Measurements from ENCODE around the gene CDCA3. TPM values are rescaled to one million over a fixed set of nuclear protein-coding genes. Genes with fewer than 3 reads are reported as not detected.
"Not testable (repeated sequence)": the region's sequence is repeated elsewhere in the genome, so short reads cannot be mapped to it uniquely, and the experiment has no call there.

The CDCA3 gene
- total RNA-seq, 1 experiment from 2014 or later, result 57.1 TPM

- CTCF ChIA-PET, result interaction anchor here (0.7 to 1.0 kb wide), 3 partner anchors 14 to 571 kb away, joined by 4 to 6 read pairs (median 5); partner anchors contain the start of gene USP5
- Mint-ChIP-seq H3K36me3 (ENCODE audit: insufficient read depth, unreplicated experiment) (peaks cover 72% of the 10 kb centered on the region), H3K9me3 (ENCODE audit: low read depth, unreplicated experiment) (no peaks in the 10 kb centered on the region), H3K27me3 (ENCODE audit: unreplicated experiment) (no peaks in the 10 kb centered on the region), H3K4me3 (ENCODE audit: low read depth, unreplicated experiment) (no peak overlapping the region), H3K4me1 (ENCODE audit: low read depth, unreplicated experiment) (peaks cover 32% of the 10 kb centered on the region), H3K27ac (ENCODE audit: unreplicated experiment) (peak overlapping the region; percentile 91)
- BruUV-seq (replicated peaks), result no TSS peak
- DNase-seq, result no peak
- TF ChIP-seq CTCF (IDR thresholded peaks at IDR 0.05; ENCODE audit: unreplicated experiment), result no peak
- intact Hi-C loops (cut with micrococcal nuclease; ENCODE audit: unreplicated experiment), result loop anchor here (5.0 kb wide), 2 partner anchors 61 to 76 kb away; partner anchors contain the start of genes ATN1, C12orf57 and RNU7-1
These were observed 15.3 kb upstream of the CDCA3 start for GRCh38 chr12:6866163-6866919.

- H3K9me3 Mint-ChIP-seq (ENCODE audit: low read depth, unreplicated experiment); DNase-seq; BruUV-seq (replicated peaks); H3K4me3 Mint-ChIP-seq (ENCODE audit: low read depth, unreplicated experiment); H3K27ac Mint-ChIP-seq (ENCODE audit: unreplicated experiment); H3K27me3 Mint-ChIP-seq (ENCODE audit: unreplicated experiment): not testable (repeated sequence)
- CTCF ChIA-PET, result interaction anchor here (0.6 kb wide), 1 partner anchor 189 kb away, joined by 3 read pairs; no protein-coding TSS in a partner anchor
- Mint-ChIP-seq H3K4me1 (ENCODE audit: low read depth, unreplicated experiment) (peaks cover 22% of the 10 kb centered on the region), H3K36me3 (ENCODE audit: insufficient read depth, unreplicated experiment) (peaks cover 61% of the 10 kb centered on the region)
- intact Hi-C loops (cut with micrococcal nuclease; ENCODE audit: unreplicated experiment), result loop anchor here (5.0 kb wide), 2 partner anchors 62 to 77 kb away; partner anchors contain the start of genes ATN1, C12orf57 and RNU7-1
These were observed 14.2 kb upstream of the CDCA3 start for GRCh38 chr12:6865307-6865706.

- no peak for DNase-seq
- intact Hi-C loops (cut with micrococcal nuclease; ENCODE audit: unreplicated experiment), result no loop called here
- peaks cover 46% of the 10 kb centered on the region for H3K36me3 Mint-ChIP-seq (ENCODE audit: insufficient read depth, unreplicated experiment)
- TF ChIP-seq CTCF (IDR thresholded peaks at IDR 0.05; ENCODE audit: unreplicated experiment), result no peak
- BruUV-seq (replicated peaks), result no TSS peak
- no peaks in the 10 kb centered on the region for H3K9me3 Mint-ChIP-seq (ENCODE audit: low read depth, unreplicated experiment)
- H3K4me1 Mint-ChIP-seq (ENCODE audit: low read depth, unreplicated experiment), result peaks cover 6% of the 10 kb centered on the region
- H3K27ac Mint-ChIP-seq (ENCODE audit: unreplicated experiment), result no peak overlapping the region
- no peak overlapping the region for H3K4me3 Mint-ChIP-seq (ENCODE audit: low read depth, unreplicated experiment)
- no peaks in the 10 kb centered on the region for H3K27me3 Mint-ChIP-seq (ENCODE audit: unreplicated experiment)
- CTCF ChIA-PET, result interaction anchor here (0.6 kb wide), 1 partner anchor 576 kb away, joined by 4 read pairs; no protein-coding TSS in a partner anchor
These were observed 12.7 kb upstream of the CDCA3 start for GRCh38 chr12:6863586-6864321.

GRCh38 chr12:6863033-6863432 is 11.9 kb upstream of the CDCA3 start:
- H3K4me3 Mint-ChIP-seq (ENCODE audit: low read depth, unreplicated experiment), result no peak overlapping the region
- TF ChIP-seq CTCF (IDR thresholded peaks at IDR 0.05; ENCODE audit: unreplicated experiment), result no peak
- no peak overlapping the region for H3K27ac Mint-ChIP-seq (ENCODE audit: unreplicated experiment)
- DNase-seq, result no peak
- CTCF ChIA-PET, result no interaction called here
- H3K9me3 Mint-ChIP-seq (ENCODE audit: low read depth, unreplicated experiment), result no peaks in the 10 kb centered on the region
- H3K4me1 Mint-ChIP-seq (ENCODE audit: low read depth, unreplicated experiment), result no peaks in the 10 kb centered on the region
- H3K27me3 Mint-ChIP-seq (ENCODE audit: unreplicated experiment), result no peaks in the 10 kb centered on the region
- intact Hi-C loops (cut with micrococcal nuclease; ENCODE audit: unreplicated experiment), result no loop called here
- peaks cover 39% of the 10 kb centered on the region for H3K36me3 Mint-ChIP-seq (ENCODE audit: insufficient read depth, unreplicated experiment)
- BruUV-seq (replicated peaks), result no TSS peak
